Common myeloid progenitor, CD34-positive (primary cell): Measurements from ENCODE around the gene MFAP2.

Experiments used
- CTCF ChIA-PET: fragments of 350-600 bp; sonication (Branson Sonifier 250); formaldehyde crosslinking; loops from one replicate; lab custom pipeline; 2021; ENCODE audit warnings: antibody characterized with exemption; lab: Charles Lee
- POLR2A ChIA-PET: fragments of 350-600 bp; sonication (Branson Sonifier 250); formaldehyde crosslinking; loops from one replicate; lab custom pipeline; 2021; ENCODE audit warnings: antibody characterized with exemption; lab: Charles Lee
- DNase-seq, 3 donors: peaks; one replicate each; pipeline versions ENCODE4 v3.0.0 to v3.0.0-alpha.2; 2013
- H3K27ac ChIP-seq, 2 experiments: 1 replicate in 1 of 2; 2 replicates in 1 of 2; pipeline ENCODE4 v1.7.0; 2013; ENCODE audit warnings: inconsistent platforms in 2 of 2, low read length in 2 of 2, mild to moderate bottlenecking in 2 of 2, low read depth in 1 of 2, moderate library complexity in 1 of 2; ENCODE audit not compliant: severe bottlenecking in 2 of 2, insufficient read depth in 1 of 2, poor library complexity in 1 of 2
- H3K27me3 ChIP-seq, 5 experiments: replicated peaks in 2 of 5; 1 replicate in 3 of 5; 2 replicates in 2 of 5; pipeline versions ENCODE4 v1.6.1 to v1.7.0; 2013; ENCODE audit warnings: low read length in 4 of 5, mild to moderate bottlenecking in 2 of 5, moderate library complexity in 2 of 5, inconsistent platforms in 1 of 5; ENCODE audit not compliant: insufficient read depth in 5 of 5, control insufficient read depth in 4 of 5
- H3K36me3 ChIP-seq, 4 experiments: 1 replicate in 2 of 4; 2 replicates in 2 of 4; pipeline versions ENCODE4 v1.6.1 to v1.7.0; 2013; ENCODE audit warnings: low read length in 3 of 4, control low read depth in 1 of 4, mild to moderate bottlenecking in 1 of 4; ENCODE audit not compliant: control insufficient read depth in 4 of 4, insufficient read depth in 4 of 4
- H3K4me1 ChIP-seq, 4 experiments: 1 replicate in 3 of 4; 2 replicates in 1 of 4; pipeline versions ENCODE4 v1.6.1 to v1.7.1; 2013; ENCODE audit warnings: low read length in 3 of 4, mild to moderate bottlenecking in 3 of 4, control low read depth in 1 of 4, inconsistent platforms in 1 of 4, moderate library complexity in 1 of 4; ENCODE audit not compliant: control insufficient read depth in 4 of 4, insufficient read depth in 4 of 4; ENCODE audit errors: control extremely low read depth in 1 of 4
- H3K4me3 ChIP-seq, 7 experiments: 1 replicate in 4 of 7; 2 replicates in 3 of 7; pipeline versions ENCODE4 v1.5.1 to v1.7.0; 2013; ENCODE audit warnings: mild to moderate bottlenecking in 7 of 7, low read length in 6 of 7, moderate library complexity in 6 of 7, inconsistent platforms in 2 of 7, low read depth in 2 of 7, control low read depth in 1 of 7; ENCODE audit not compliant: insufficient read depth in 4 of 7, control insufficient read depth in 1 of 7; ENCODE audit errors: extremely low read depth in 1 of 7
- H3K9me3 ChIP-seq, 5 experiments: 1 replicate in 4 of 5; 2 replicates in 1 of 5; pipeline versions ENCODE4 v1.6.1 to v1.7.1; 2013; ENCODE audit warnings: low read length in 4 of 5, mild to moderate bottlenecking in 2 of 5, inconsistent platforms in 1 of 5, low read depth in 1 of 5, moderate library complexity in 1 of 5; ENCODE audit not compliant: control insufficient read depth in 4 of 5, insufficient read depth in 2 of 5; ENCODE audit errors: control extremely low read depth in 1 of 5
- WGBS: methylation state at CpG from one replicate; pipeline ENCODE4 v1.1.5; 2013; ENCODE audit not compliant: insufficient coverage; 5-methylcytosine and 5-hydroxymethylcytosine counted together

MFAP2 gene

GRCh38 chr1:17023573-17023972 lies 43.2 kb upstream of the MFAP2 start:
- WGBS, result 90% methylated on average over 2 of the region's 3 CpGs
- CTCF ChIA-PET, result interaction anchor here (0.6 to 3.8 kb wide), 15 partner anchors 10 to 76 kb away, joined by 3 to 22 read pairs (median 6); no protein-coding TSS in a partner anchor

DNA sequence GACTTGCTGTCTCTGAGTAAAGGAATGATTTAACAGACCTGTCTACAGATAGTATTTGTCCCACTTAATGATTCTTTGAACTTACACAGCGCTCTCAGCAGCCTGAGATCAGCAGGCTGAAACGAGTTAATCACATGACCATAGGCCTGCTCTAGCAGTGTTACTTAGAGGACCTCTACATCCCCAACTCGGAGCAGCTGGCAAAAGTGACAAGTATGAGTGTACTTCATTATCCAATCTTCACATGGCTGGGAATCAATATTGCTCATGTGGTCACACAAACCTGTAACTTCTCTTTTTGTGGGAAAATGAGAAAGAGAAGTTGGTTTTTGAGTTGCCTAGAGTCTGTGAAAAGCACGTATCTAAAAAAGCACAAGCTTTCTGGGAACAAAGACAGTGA lies 42.7 kb upstream of the MFAP2 start:
- no peak overlapping the region for H3K27ac ChIP-seq
- WGBS, result 60% methylated on average over 2 of the region's 4 CpGs
- no peaks in the 10 kb centered on the region for H3K9me3 ChIP-seq
- peak in 2 of 3 donors; percentile 43 to 50 for DNase-seq
- H3K36me3 ChIP-seq, result peaks cover 15 to 85% (median 58%) of the 10 kb centered on the region in 4 experiments
- CTCF ChIA-PET, result interaction anchor here (1.0 to 3.8 kb wide), 15 partner anchors 10 to 75 kb away, joined by 3 to 22 read pairs (median 6); no protein-coding TSS in a partner anchor
- H3K4me3 ChIP-seq, result no peak overlapping the region
- POLR2A ChIA-PET, result interaction anchor here (0.6 to 0.9 kb wide), 5 partner anchors 9 to 584 kb away, joined by 3 to 4 read pairs (median 3); no protein-coding TSS in a partner anchor
- H3K27me3 ChIP-seq, result no peaks in the 10 kb centered on the region
- peaks cover 0 to 25% (median 14%) of the 10 kb centered on the region in 4 experiments for H3K4me1 ChIP-seq

More at GRCh38 chr1:17023573-17023972, 43.2 kb upstream of the MFAP2 start:
- Histone ChIP-seq H3K4me3 (no peak overlapping the region), H3K36me3 (peaks cover 15 to 85% (median 58%) of the 10 kb centered on the region in 4 experiments), H3K27ac (no peak overlapping the region), H3K4me1 (peaks cover 0 to 25% (median 14%) of the 10 kb centered on the region in 4 experiments), H3K9me3 (no peaks in the 10 kb centered on the region), H3K27me3 (no peaks in the 10 kb centered on the region)
- POLR2A ChIA-PET, result interaction anchor here (0.8 to 0.9 kb wide), 2 partner anchors 10 to 127 kb away, joined by 3 read pairs; no protein-coding TSS in a partner anchor
- DNase-seq, result no peak

DNA sequence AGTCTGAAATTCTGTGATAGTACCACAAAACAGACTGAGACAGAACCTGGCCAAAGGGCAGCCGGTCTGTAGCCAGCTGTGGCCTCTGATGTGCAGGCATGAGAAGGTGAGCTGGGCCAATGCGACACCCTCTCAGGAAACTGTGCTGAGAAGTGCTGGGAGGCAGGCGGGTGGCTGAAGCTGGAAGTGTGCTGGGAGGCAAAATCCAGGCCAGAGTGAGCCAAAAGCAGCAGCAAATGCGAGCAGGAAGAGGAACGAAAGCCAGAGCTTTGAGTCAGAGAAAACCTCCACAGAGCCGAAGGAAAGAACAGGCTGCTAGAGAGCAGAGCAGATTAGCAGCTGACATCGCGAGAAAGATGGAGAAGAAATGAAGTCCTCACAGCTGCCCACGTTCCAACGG lies 41.5 kb upstream of the MFAP2 start:
- peaks cover 15 to 77% (median 52%) of the 10 kb centered on the region in 4 experiments for H3K36me3 ChIP-seq
- ChIA-PET POLR2A (interaction anchor here (0.8 kb wide), 1 partner anchor 14 kb away, joined by 3 read pairs; no protein-coding TSS in a partner anchor), CTCF (interaction anchor here (1.0 to 3.8 kb wide), 7 partner anchors 8 to 65 kb away, joined by 3 to 22 read pairs (median 5); no protein-coding TSS in a partner anchor)
- no peak overlapping the region for H3K27ac ChIP-seq
- DNase-seq, result no peak
- WGBS, result 91% methylated on average over 10 of the region's 10 CpGs
- H3K9me3 ChIP-seq, result no peaks in the 10 kb centered on the region
- no peaks in the 10 kb centered on the region for H3K27me3 ChIP-seq
- H3K4me3 ChIP-seq, result no peak overlapping the region
- peaks cover 0 to 25% (median 14%) of the 10 kb centered on the region in 4 experiments for H3K4me1 ChIP-seq

DNA sequence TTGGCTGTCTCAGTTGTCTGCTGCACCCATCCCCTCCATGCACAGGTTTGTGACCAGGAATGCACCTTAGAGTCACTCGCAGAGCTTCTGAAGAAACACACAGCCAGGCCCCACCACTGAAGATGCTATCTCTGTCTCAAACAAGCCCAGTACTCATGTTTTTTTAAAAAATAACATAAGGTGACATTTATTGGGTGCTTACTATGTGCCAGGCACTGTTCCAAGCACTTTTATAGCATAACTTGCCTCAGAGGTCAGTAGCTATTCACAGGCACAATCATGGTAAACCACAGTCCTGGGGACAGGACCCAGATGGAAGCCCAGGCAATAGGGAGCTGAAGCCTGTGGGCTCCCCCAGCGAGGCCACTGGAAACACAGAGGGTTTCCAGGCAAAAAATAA lies 40.1 kb upstream of the MFAP2 start:
- CTCF ChIA-PET, result interaction anchor here (0.8 to 3.3 kb wide), 5 partner anchors 9 to 60 kb away, joined by 3 to 17 read pairs (median 4); no protein-coding TSS in a partner anchor
- Histone ChIP-seq H3K9me3 (no peaks in the 10 kb centered on the region), H3K27me3 (no peaks in the 10 kb centered on the region), H3K4me1 (peaks cover 0 to 27% (median 14%) of the 10 kb centered on the region in 4 experiments), H3K4me3 (no peak overlapping the region), H3K36me3 (peaks cover 15 to 65% (median 46%) of the 10 kb centered on the region in 4 experiments), H3K27ac (no peak overlapping the region)
- POLR2A ChIA-PET, result no interaction called here
- 92% methylated on average over 1 of the region's 2 CpGs for WGBS
- no peak for DNase-seq

DNA sequence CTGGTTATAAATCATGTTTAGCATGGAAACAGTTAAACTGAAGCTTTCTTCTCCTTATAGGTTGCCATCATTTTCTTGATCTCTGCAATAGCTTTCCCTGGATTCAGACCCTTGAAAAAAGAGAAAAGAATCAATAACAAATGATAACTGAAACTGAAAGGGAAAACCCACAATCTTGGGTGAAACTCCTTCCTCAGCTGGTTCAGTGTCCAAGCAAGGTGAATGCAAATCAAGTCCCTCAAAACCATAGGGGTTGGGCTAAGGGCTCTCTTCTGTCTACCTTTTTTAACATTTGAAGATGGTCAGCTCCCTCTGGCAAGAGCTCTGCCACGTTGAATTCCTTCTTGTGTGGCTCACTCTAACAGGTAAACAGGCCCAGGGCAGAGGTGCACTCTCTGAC lies 38.4 kb upstream of the MFAP2 start:
- no peak for DNase-seq
- H3K4me3 ChIP-seq, result no peak overlapping the region
- H3K36me3 ChIP-seq, result peaks cover 13 to 55% (median 38%) of the 10 kb centered on the region in 4 experiments
- 63% methylated on average over 1 of the region's 1 CpG for WGBS
- no peaks in the 10 kb centered on the region for H3K9me3 ChIP-seq
- CTCF ChIA-PET, result interaction anchor here (0.7 to 1.5 kb wide), 6 partner anchors 9 to 63 kb away, joined by 3 to 5 read pairs (median 3); no protein-coding TSS in a partner anchor
- no peaks in the 10 kb centered on the region for H3K27me3 ChIP-seq
- H3K4me1 ChIP-seq, result peaks cover 3 to 29% (median 21%) of the 10 kb centered on the region in 4 experiments
- POLR2A ChIA-PET, result interaction anchor here (1.1 kb wide), 1 partner anchor 26 kb away, joined by 3 read pairs; no protein-coding TSS in a partner anchor
- no peak overlapping the region for H3K27ac ChIP-seq

DNA sequence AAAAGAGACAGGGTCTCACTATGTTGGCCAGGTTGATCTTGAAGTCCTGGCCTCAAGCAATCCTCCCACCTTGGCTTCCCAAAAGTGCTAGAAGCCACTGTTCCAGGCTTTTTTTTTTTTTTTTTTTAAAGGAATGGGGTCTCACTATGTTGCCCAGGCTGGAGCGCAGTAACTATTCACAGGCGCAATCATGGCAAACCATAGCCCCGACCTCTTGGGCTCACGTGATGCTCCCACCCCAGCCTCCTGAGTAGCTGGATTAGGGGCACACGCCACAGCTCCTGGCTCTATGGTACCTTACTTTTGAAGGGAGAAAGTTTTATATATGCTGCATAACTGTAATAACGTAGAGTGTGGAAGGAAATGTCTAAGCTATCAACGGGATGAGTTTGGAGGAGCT lies 37.0 kb upstream of the MFAP2 start:
- Histone ChIP-seq H3K9me3 (no peaks in the 10 kb centered on the region), H3K27ac (no peak overlapping the region), H3K4me3 (no peak overlapping the region), H3K4me1 (peaks cover 3 to 29% (median 24%) of the 10 kb centered on the region in 4 experiments), H3K36me3 (peaks cover 9 to 46% (median 30%) of the 10 kb centered on the region in 4 experiments), H3K27me3 (no peaks in the 10 kb centered on the region)
- no peak for DNase-seq
- WGBS, result 89% methylated on average over 3 of the region's 7 CpGs
- POLR2A ChIA-PET, result no interaction called here
- CTCF ChIA-PET, result interaction anchor here (0.9 kb wide), 1 partner anchor 28 kb away, joined by 3 read pairs; no protein-coding TSS in a partner anchor

- H3K4me3 ChIP-seq, result no peak overlapping the region
- H3K27ac ChIP-seq, result no peak overlapping the region
- H3K4me1 ChIP-seq, result peaks cover 3 to 36% (median 31%) of the 10 kb centered on the region in 4 experiments
- POLR2A ChIA-PET, result no interaction called here
- H3K36me3 ChIP-seq, result peaks cover 4 to 35% (median 21%) of the 10 kb centered on the region in 4 experiments
- no peaks in the 10 kb centered on the region for H3K27me3 ChIP-seq
- whole genome bisulfite sequencing, result 100% methylated on average over 4 of the region's 5 CpGs
- CTCF ChIA-PET, result interaction anchor here (0.6 kb wide), 1 partner anchor 30 kb away, joined by 3 read pairs; no protein-coding TSS in a partner anchor
- H3K9me3 ChIP-seq, result no peaks in the 10 kb centered on the region
- DNase-seq, result no peak
These were observed 35.9 kb upstream of the MFAP2 start for GRCh38 chr1:17016317-17016661.
